ENCODE data around the gene CPEB1.

Gene CPEB1

DNA sequence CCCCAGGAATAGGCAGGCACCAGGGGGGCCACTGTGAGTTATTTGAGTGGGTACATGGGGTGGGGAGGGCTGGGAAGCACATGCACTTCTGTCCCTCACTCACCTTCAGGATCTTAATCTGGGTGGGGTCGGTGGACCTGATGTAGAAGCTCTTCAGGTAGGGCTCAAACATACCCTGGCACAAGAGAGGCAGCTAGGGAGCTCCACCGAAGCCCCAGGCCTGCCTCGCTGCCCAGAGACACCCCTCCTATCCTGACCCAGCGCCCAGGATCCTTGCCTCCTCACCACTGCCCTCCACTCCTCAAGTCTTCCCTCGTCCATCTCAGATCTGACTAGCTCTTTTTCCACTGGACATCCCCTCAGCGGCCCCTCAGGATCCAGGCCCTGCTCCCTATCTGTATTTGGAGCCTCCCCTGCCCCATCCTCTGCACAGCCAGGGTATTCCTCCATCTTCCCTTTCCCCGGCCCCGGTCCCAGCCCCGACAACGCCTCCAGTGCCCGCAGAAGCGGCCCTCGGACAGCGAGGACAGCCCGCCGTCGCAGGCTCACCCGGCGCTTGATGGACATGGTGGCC is 32.5 kb upstream of the CPEB1 start:
- TF ChIP-seq, protein P1, sequence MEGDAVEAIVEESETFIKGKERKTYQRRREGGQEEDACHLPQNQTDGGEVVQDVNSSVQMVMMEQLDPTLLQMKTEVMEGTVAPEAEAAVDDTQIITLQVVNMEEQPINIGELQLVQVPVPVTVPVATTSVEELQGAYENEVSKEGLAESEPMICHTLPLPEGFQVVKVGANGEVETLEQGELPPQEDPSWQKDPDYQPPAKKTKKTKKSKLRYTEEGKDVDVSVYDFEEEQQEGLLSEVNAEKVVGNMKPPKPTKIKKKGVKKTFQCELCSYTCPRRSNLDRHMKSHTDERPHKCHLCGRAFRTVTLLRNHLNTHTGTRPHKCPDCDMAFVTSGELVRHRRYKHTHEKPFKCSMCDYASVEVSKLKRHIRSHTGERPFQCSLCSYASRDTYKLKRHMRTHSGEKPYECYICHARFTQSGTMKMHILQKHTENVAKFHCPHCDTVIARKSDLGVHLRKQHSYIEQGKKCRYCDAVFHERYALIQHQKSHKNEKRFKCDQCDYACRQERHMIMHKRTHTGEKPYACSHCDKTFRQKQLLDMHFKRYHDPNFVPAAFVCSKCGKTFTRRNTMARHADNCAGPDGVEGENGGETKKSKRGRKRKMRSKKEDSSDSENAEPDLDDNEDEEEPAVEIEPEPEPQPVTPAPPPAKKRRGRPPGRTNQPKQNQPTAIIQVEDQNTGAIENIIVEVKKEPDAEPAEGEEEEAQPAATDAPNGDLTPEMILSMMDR (IDR thresholded peaks at IDR 0.05; ENCODE audit: low read depth, low read length) = no peak
- DNase-seq (ENCODE audit: low read depth, low spot score) = no peak
- no peak overlapping the region for H3K4me3 ChIP-seq (ENCODE audit: low read depth, low read length)
- in situ Hi-C loops (cut with HindIII; ENCODE audit: low sequenced_read_pairs) = no loop called here

DNA sequence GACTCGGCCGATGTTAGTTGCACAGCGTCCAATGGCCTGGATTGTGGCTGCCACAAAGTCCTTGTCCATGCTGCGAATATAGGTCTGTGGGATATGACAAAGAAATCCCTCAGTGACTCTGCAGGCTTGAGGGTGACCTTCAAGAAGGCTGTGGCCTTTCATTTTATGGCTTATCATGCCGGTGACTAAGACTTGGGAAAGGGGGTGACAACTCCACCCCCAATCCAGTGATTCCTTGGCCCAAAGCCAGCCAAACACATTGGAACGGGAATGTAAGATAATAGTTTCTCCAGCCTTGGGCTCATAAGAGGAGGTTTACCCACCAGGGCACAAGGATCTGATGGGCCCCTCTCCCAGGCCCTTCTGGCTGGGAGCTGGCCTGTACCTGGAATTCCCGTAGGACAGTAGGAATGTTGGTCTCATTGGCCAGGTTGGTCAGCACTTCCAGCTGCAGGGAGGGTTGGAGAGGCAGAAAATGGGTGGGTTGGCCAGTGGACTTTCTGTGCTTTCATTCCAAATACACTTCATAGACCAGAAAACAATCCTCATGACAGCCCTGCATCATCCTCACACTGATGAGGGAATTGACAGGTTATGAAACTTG is 30.7 kb upstream of the CPEB1 start:
- H3K4me3 ChIP-seq (ENCODE audit: low read depth, low read length) = no peak overlapping the region
- TF ChIP-seq, protein P1 (IDR thresholded peaks at IDR 0.05; ENCODE audit: low read depth, low read length) = no peak
- no peak for DNase-seq (ENCODE audit: low read depth, low spot score)
- in situ Hi-C loops (cut with HindIII; ENCODE audit: low sequenced_read_pairs) = no loop called here

DNA sequence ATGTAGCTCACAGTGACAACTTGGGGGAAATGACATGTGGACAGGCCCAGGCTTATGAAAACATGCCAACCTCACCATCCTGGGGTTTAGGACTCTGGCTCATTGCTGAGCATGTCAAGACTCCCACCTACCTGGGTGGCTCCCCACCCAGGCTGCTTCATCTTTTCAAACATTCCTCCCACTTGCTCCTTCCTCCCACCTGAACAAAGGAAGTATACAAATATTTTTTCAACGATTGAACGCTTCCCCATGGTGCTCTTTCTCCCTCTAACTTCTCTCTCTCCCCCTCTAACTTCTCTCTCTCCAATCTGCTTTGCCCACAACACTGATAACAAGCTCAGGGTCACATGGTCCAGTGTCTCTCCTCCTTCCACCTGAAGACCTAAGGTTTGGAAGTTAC is 27.7 kb upstream of the CPEB1 start:
- TF ChIP-seq, protein P1 (IDR thresholded peaks at IDR 0.05; ENCODE audit: low read depth, low read length) = no peak
- H3K4me3 ChIP-seq (ENCODE audit: low read depth, low read length) = no peak overlapping the region
- in situ Hi-C loops (cut with HindIII; ENCODE audit: low sequenced_read_pairs) = no loop called here

DNA sequence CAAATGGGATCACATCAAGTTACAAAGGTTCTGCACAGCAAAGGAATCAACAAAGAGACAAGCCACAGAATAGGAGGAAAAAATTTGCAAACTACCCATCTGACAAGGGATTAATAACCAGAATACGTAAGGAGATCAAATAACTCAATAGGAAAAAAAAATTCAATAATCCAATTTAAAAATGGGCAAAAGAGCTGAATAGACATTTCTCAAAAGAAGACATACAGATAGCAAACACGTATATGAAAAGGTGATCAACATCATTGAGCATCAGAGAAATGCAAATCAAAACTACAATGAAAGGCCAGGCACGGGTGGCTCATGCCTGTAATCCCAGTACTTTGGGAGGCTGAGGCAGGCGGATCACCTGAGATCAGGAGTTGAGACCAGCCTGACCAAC is 23.5 kb upstream of the CPEB1 start:
- DNase-seq (ENCODE audit: low read depth, low spot score) = no peak
- in situ Hi-C loops (cut with HindIII; ENCODE audit: low sequenced_read_pairs) = no loop called here

More for the DNA sequence above, 27.7 kb upstream of the CPEB1 start:
- DNase-seq (ENCODE audit: low read depth, low spot score) = no peak

DNA sequence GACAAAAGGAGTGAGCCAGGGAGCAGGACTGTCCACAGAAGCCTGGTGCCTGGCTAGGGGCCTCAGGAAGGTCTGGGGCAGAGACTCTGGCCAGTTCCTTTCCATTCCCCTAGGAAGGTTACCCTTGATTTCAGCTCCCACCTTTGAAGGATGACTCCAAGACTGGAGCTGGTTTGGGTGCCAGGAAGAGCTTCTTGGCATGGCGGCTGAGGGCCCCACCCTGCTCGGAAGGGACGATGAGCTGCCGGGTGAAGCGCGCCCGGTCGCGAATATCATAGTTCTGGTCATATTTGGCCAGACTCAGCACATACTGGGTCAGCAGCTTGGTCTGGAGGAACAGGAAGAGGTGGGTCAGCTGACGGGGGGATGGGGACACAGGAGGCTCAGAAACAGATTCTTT is 19.4 kb upstream of the CPEB1 start:
- TF ChIP-seq, protein P1 (IDR thresholded peaks at IDR 0.05; ENCODE audit: low read depth, low read length) = no peak
- in situ Hi-C loops (cut with HindIII; ENCODE audit: low sequenced_read_pairs) = no loop called here
- no peak for DNase-seq (ENCODE audit: low read depth, low spot score)
- no peak overlapping the region for H3K4me3 ChIP-seq (ENCODE audit: low read depth, low read length)

More for the DNA sequence above, 23.5 kb upstream of the CPEB1 start:
- no peak overlapping the region for H3K4me3 ChIP-seq (ENCODE audit: low read depth, low read length)
- TF ChIP-seq, protein P1 (IDR thresholded peaks at IDR 0.05; ENCODE audit: low read depth, low read length) = no peak

DNA sequence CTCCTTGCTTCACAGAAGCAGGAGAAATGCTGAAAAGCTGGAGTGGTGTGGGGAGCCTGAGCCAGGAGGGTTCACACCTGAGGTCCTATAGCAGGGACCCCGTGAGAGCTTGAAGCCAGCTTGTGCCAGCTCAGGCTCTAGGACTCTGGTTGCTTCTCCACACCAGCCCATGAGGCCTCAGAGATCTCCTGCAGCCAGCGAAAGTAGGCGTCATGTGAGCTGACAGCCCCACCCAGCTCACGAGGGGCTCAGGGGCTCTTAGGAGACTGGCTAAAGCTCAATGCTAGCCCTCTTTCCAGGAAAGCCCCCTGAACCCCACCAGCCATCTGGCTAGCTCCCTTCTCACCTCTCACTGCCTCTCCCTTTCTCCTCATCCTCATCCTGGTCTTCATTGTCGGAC is 16.9 kb upstream of the CPEB1 start:
- in situ Hi-C loops (cut with HindIII; ENCODE audit: low sequenced_read_pairs) = no loop called here

More for the DNA sequence above, 16.9 kb upstream of the CPEB1 start:
- H3K4me3 ChIP-seq (ENCODE audit: low read depth, low read length) = no peak overlapping the region
- DNase-seq (ENCODE audit: low read depth, low spot score) = no peak
- TF ChIP-seq, protein P1 (IDR thresholded peaks at IDR 0.05; ENCODE audit: low read depth, low read length) = no peak
